C4-2B (cell line): ENCODE measurements around the gene ZCCHC17.

ENCODE experiments used
- H3K27ac ChIP-seq: fragments of 450-650 bp; 2 replicates; pipeline ENCODE4 v1.5.1; 2017
- CTCF ChIP-seq: fragments of 450-650 bp; conservative IDR thresholded peaks from 2 replicates; pipeline ENCODE4 v1.5.1; 2017; ENCODE audit warnings: mild to moderate bottlenecking
- ZFX ChIP-seq: fragments of 450-650 bp; IDR thresholded peaks from 2 replicates; pipeline ENCODE4 v1.6.1; 2017

ZCCHC17 gene

GRCh38 chr1:31399976-31400375 is 103.1 kb downstream of the ZCCHC17 start:
- no peak for TF ChIP-seq ZFX
- TF ChIP-seq CTCF = no peak
- H3K27ac ChIP-seq = no peak overlapping the region

GRCh38 chr1:31400393-31400792 is 103.6 kb downstream of the ZCCHC17 start:
- H3K27ac ChIP-seq = no peak overlapping the region
- TF ChIP-seq CTCF (no peak), ZFX (no peak)

- no peak overlapping the region for H3K27ac ChIP-seq
- TF ChIP-seq ZFX = no peak
- no peak for TF ChIP-seq CTCF
Observed at GRCh38 chr1:31401241-31401640, 104.4 kb downstream of the ZCCHC17 start.

GRCh38 chr1:31405578-31406245 is 108.9 kb downstream of the ZCCHC17 start:
- no peak for TF ChIP-seq CTCF
- no peak for TF ChIP-seq ZFX
- no peak overlapping the region for H3K27ac ChIP-seq

- TF ChIP-seq ZFX = no peak
- no peak for TF ChIP-seq CTCF
- no peak overlapping the region for H3K27ac ChIP-seq
Observed at GRCh38 chr1:31407029-31407626, 110.3 kb downstream of the ZCCHC17 start.

GRCh38 chr1:31408788-31409318 is 112.0 kb downstream of the ZCCHC17 start:
- TF ChIP-seq ZFX (no peak), CTCF (no peak)

GRCh38 chr1:31409946-31410858 is 113.4 kb downstream of the ZCCHC17 start:
- H3K27ac ChIP-seq = no peak overlapping the region
- no peak for TF ChIP-seq ZFX
- no peak for TF ChIP-seq CTCF

More at GRCh38 chr1:31408788-31409318, 112.0 kb downstream of the ZCCHC17 start:
- H3K27ac ChIP-seq = no peak overlapping the region
